Stomach (tissue), 9 donors: ENCODE measurements around the gene ZNRD2. TPM values are rescaled to one million over a fixed set of nuclear protein-coding genes. Genes with fewer than 3 reads are reported as not detected.

ENCODE experiments used
- DNase-seq, 2 donors: peaks; one replicate each; pipeline versions ENCODE4 v3.0.0 to v3.0.0-alpha.2; 2013 to 2019
- H3K27ac ChIP-seq, 5 donors: fragments of 200-600 bp in 4 of 5; sonication (generic) in 4 of 5; one replicate each; pipeline ENCODE4 v1.5.1; 2013 to 2019; ENCODE audit warnings: mild to moderate bottlenecking in 1 of 5, moderate library complexity in 1 of 5
- H3K27me3 ChIP-seq, 3 donors: fragments of 200-600 bp; sonication (generic); one replicate each; pipeline ENCODE4 v1.5.1; 2017 to 2019; ENCODE audit warnings: mixed run types in 1 of 3
- H3K36me3 ChIP-seq, 4 donors: fragments of 200-600 bp; sonication (generic); 1 replicate in 3 of 4; 2 replicates in 1 of 4; pipeline ENCODE4 v1.5.1; 2016 to 2019
- H3K4me1 ChIP-seq, 4 donors: fragments of 200-600 bp; sonication (generic); one replicate each; pipeline ENCODE4 v1.5.1; 2016 to 2019
- H3K4me3 ChIP-seq, 4 donors: fragments of 200-600 bp; sonication (generic) in 3 of 4; one replicate each; pipeline ENCODE4 v1.5.1; 2016 to 2019; ENCODE audit warnings: mild to moderate bottlenecking in 1 of 4
- H3K9me3 ChIP-seq, 4 donors: fragments of 200-600 bp; sonication (generic); one replicate each; pipeline ENCODE4 v1.5.1; 2016 to 2019
- CTCF ChIP-seq, 7 experiments: fragments of 450-650 bp in 4 of 7; fragments of 200-600 bp in 3 of 7; sonication (generic) in 3 of 7; IDR thresholded peaks; one replicate each; pipeline ENCODE4 v1.5.1; 2016 to 2019; ENCODE audit warnings: antibody characterized with exemption in 7 of 7, control low read depth in 2 of 7, mild to moderate bottlenecking in 1 of 7
- EP300 ChIP-seq: sonication (generic); formaldehyde crosslinking; IDR thresholded peaks from one replicate; pipeline ENCODE4 v1.6.1; 2017; ENCODE audit warnings: antibody characterized with exemption
- POLR2A ChIP-seq, 4 donors: fragments of 450-650 bp; IDR thresholded peaks; one replicate each; pipeline ENCODE4 v1.6.1; 2016; ENCODE audit warnings: antibody characterized with exemption in 4 of 4, control low read depth in 2 of 4, mild to moderate bottlenecking in 1 of 4, moderate library complexity in 1 of 4
- POLR2AphosphoS5 ChIP-seq, 3 donors: sonication (generic); formaldehyde crosslinking; IDR thresholded peaks; one replicate each; pipeline ENCODE4 v1.6.1; 2016; ENCODE audit warnings: antibody characterized with exemption in 3 of 3
- WGBS, 5 donors: extraction: QIAGEN DNeasy Blood & Tissue Kit in 3 of 5; methylation state at CpG; one replicate each; pipeline versions ENCODE4 v1.1.5 to v1.1.7; 2013 to 2018; 5-methylcytosine and 5-hydroxymethylcytosine counted together
- intact Hi-C: fragments of 100-400 bp; cut with DNase I; formaldehyde crosslinking; loops from one replicate; pipeline ENCODE4 v1.15.1; 2023; ENCODE audit warnings: low total_unique reads
- polyA plus RNA-seq, 3 donors: library from polyadenylated mRNA; stranded (reverse); fragments of 200-250 nt; gene quantifications; one replicate each; pipeline ENCODE4 v1.2.3, GENCODE V29; 2013
- total RNA-seq, 5 donors: library from RNA; depleted of rRNA; stranded (reverse); fragments of >200 nt; gene quantifications; one replicate each; pipeline versions ENCODE4 v1.1.0 to v1.2.3, GENCODE V29; 2014 to 2016
- donor health status: healthy with polysubstance abuse.
- donor health status: Bipolar disorder and iron deficiency.
- donor health status: healthy.

ZNRD2 gene
- total and polyA plus RNA-seq, 8 donors = 17.7 to 99.1 (median 51.8) TPM

GRCh38 chr11:65583589-65583988 is 13.3 kb downstream of the ZNRD2 start:
- peaks cover 48 to 89% (median 77%) of the 10 kb centered on the region in 4 donors for H3K36me3 ChIP-seq

GRCh38 chr11:65584106-65584505 is 13.8 kb downstream of the ZNRD2 start:
- intact Hi-C loops = no loop called here
- Histone ChIP-seq H3K9me3 (no peaks in the 10 kb centered on the region), H3K36me3 (peaks cover 45 to 84% (median 72%) of the 10 kb centered on the region in 4 donors), H3K4me1 (peaks cover 28 to 80% (median 48%) of the 10 kb centered on the region in 4 donors), H3K27ac (peak overlapping the region in 4 of 5 donors; percentile 18 to 78 (median 47)), H3K27me3 (no peaks in the 10 kb centered on the region), H3K4me3 (no peak overlapping the region)
- WGBS, 5 donors = 62 to 77% (median 68%) methylated on average over 8 of the region's 8 CpGs
- TF ChIP-seq POLR2AphosphoS5 (IDR thresholded peaks at IDR 0.05) (no peak), POLR2A (IDR thresholded peaks at IDR 0.05) (no peak)
- DNase-seq = no peak

More at GRCh38 chr11:65583589-65583988, 13.3 kb downstream of the ZNRD2 start:
- TF ChIP-seq POLR2A (IDR thresholded peaks at IDR 0.05) (no peak), POLR2AphosphoS5 (IDR thresholded peaks at IDR 0.05) (no peak), CTCF (IDR thresholded peaks at IDR 0.05) (no peak), EP300 (no peak)
- H3K9me3 ChIP-seq = no peaks in the 10 kb centered on the region
- H3K4me1 ChIP-seq = peaks cover 29 to 80% (median 48%) of the 10 kb centered on the region in 4 donors
- WGBS, 5 donors = 80 to 100% (median 93%) methylated on average over 3 to 10 of the region's 10 CpGs
- no peaks in the 10 kb centered on the region for H3K27me3 ChIP-seq
- DNase-seq = no peak
- H3K4me3 ChIP-seq = no peak overlapping the region
- intact Hi-C loops = no loop called here
- H3K27ac ChIP-seq = peak overlapping the region in 2 of 5 donors; percentile 7 to 78

- Histone ChIP-seq H3K27ac (peak overlapping the region in 3 of 5 donors; percentile 23 to 78 (median 71)), H3K4me1 (peaks cover 28 to 80% (median 50%) of the 10 kb centered on the region in 4 donors), H3K9me3 (no peaks in the 10 kb centered on the region), H3K4me3 (peak overlapping the region in 2 of 4 donors; percentile 1 to 9), H3K27me3 (no peaks in the 10 kb centered on the region), H3K36me3 (peaks cover 38 to 83% (median 71%) of the 10 kb centered on the region in 4 donors)
- DNase-seq = peak in 1 of 2 donors; percentile 74
- WGBS, 5 donors = 31 to 57% (median 48%) methylated on average over 22 to 46 of the region's 46 CpGs
- intact Hi-C loops = no loop called here
- TF ChIP-seq POLR2A (IDR thresholded peaks at IDR 0.05) (no peak), POLR2AphosphoS5 (IDR thresholded peaks at IDR 0.05) (no peak), CTCF (IDR thresholded peaks at IDR 0.05) (no peak), EP300 (no peak)
Measured at GRCh38 chr11:65584723-65585171, 14.5 kb downstream of the ZNRD2 start.

GRCh38 chr11:65585396-65586246 is 15.3 kb downstream of the ZNRD2 start:
- peak in 1 of 2 donors; percentile 42 for DNase-seq
- Histone ChIP-seq H3K27me3 (no peaks in the 10 kb centered on the region), H3K27ac (peak overlapping the region in 3 of 5 donors; percentile 71 to 81 (median 78)), H3K36me3 (peaks cover 33 to 83% (median 71%) of the 10 kb centered on the region in 4 donors), H3K4me3 (no peak overlapping the region), H3K4me1 (peaks cover 28 to 80% (median 56%) of the 10 kb centered on the region in 4 donors), H3K9me3 (no peaks in the 10 kb centered on the region)
- 71 to 83% (median 73%) methylated on average over 26 to 51 of the region's 51 CpGs for WGBS, 5 donors
- TF ChIP-seq POLR2A (IDR thresholded peaks at IDR 0.05) = no peak
- TF ChIP-seq EP300 = no peak
- TF ChIP-seq CTCF (IDR thresholded peaks at IDR 0.05) = no peak
- no peak for TF ChIP-seq POLR2AphosphoS5 (IDR thresholded peaks at IDR 0.05)
- intact Hi-C loops = no loop called here
